ENCODE results near the gene EVA1A. TPM values are rescaled to one million over a fixed set of nuclear protein-coding genes. Genes with fewer than 3 reads are reported as not detected.

Gene EVA1A
- total RNA-seq, 5 donors from 2014 or later (not counting 1 experiment from before 2014, with no cell fraction given): 0.62 TPM; not detected in 4

DNA sequence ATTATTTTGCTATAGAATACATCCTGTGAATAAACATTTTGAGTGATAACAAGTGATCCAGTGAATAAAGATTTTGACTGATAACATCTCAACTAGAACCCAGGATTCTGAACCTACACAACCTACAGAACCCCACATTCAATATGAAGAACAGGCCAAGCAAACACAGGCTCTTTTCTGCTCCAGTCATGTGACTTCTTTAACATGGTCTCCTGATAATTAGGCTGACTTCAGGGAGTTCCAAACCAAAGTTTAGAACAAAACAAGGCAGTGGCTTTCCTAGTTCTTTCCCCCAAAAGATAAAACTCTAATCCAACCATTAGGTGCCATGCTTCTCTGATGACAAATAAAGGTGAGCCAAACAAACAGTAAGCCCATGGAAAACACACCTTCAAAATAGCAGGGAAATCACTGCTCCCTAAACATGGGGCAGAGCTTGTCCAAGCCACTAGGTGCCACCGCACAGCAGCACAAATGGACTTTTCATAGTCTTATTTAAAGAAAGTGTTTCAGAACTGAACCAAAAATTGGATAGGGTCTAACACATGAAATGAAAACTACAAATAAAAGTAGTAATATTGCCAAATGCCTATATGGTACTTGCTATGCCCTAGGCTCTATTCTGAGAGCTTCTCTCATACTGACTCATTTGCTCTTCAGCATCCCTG lies 95.3 kb downstream of the EVA1A start:
- H3K4me1 ChIP-seq (ENCODE audit: control insufficient read depth in 1 of 2, extremely low read depth in 1 of 2, insufficient read depth in 2 of 2, low read length in 2 of 2): no peaks in the 10 kb centered on the region
- Mint-ChIP-seq H3K4me1 (no peaks in the 10 kb centered on the region), H3K9me3 (no peaks in the 10 kb centered on the region), H3K27me3 (peaks cover 28 to 30% of the 10 kb centered on the region in 2 donors), H3K36me3 (no peaks in the 10 kb centered on the region), H3K4me3 (no peak overlapping the region), H3K27ac (no peak overlapping the region)
- H3K9me3 ChIP-seq: peaks cover 2% of the 10 kb centered on the region
- WGBS (ENCODE audit: insufficient coverage): no CpG with 5 or more reads among the region's 1 CpG
- no peak overlapping the region for H3K4me3 ChIP-seq (ENCODE audit: control insufficient read depth in 1 of 2, extremely low read depth in 1 of 2, low read length in 1 of 2)
- H3K27me3 ChIP-seq (replicated peaks in 1 of 2; ENCODE audit: control insufficient read depth in 2 of 2, extremely low read depth in 1 of 2, insufficient read depth in 2 of 2, low read length in 1 of 2): no peaks in the 10 kb centered on the region
- H3K36me3 ChIP-seq (ENCODE audit: control insufficient read depth in 2 of 2, extremely low read depth in 1 of 2, insufficient read depth in 1 of 2, low read length in 1 of 2): no peaks in the 10 kb centered on the region
- CTCF ChIA-PET: no interaction called here
- POLR2A ChIA-PET: no interaction called here
- ATAC-seq (replicated peaks in 1 of 4) (no peak), DNase-seq (no peak)
- no peak overlapping the region for H3K27ac ChIP-seq (ENCODE audit: low read length)

DNA sequence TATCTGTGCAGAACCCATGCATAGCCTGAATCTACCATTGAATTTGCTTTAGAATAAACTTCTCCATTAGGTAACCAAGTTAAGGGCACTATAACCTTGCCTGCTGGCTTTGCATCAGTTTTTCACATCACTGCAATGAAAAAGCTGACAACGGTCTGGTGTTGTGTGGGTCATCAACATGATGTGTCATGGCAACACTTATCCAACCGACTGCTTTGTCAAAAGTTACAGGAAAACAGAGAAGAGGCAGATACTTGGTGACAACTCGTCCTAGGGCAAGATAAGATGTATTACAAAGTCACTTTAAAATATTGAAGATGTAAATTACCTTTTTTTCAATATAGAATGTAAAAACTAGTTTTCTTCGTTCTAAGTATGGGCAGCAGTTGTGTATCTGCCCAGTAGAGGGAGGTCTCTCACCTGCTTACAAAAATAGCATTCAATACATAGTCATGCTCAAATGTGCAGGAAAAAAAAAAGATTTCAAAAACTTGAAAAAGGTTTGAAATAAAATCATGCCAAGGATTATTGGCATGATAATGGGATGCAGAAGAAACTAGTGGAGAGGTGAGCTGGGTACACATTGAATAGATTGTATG lies 96.3 kb downstream of the EVA1A start:
- ChIA-PET POLR2A (no interaction called here), CTCF (no interaction called here)
- Mint-ChIP-seq H3K9me3 (no peaks in the 10 kb centered on the region), H3K36me3 (no peaks in the 10 kb centered on the region), H3K4me3 (no peak overlapping the region), H3K27ac (no peak overlapping the region), H3K4me1 (no peaks in the 10 kb centered on the region), H3K27me3 (peaks cover 33 to 38% of the 10 kb centered on the region in 2 donors)
- WGBS (ENCODE audit: insufficient coverage): no CpG with 5 or more reads among the region's 4 CpGs
- no peaks in the 10 kb centered on the region for H3K36me3 ChIP-seq (ENCODE audit: control insufficient read depth in 2 of 2, extremely low read depth in 1 of 2, insufficient read depth in 1 of 2, low read length in 1 of 2)
- no peak overlapping the region for H3K27ac ChIP-seq (ENCODE audit: low read length)
- no peak overlapping the region for H3K4me3 ChIP-seq (ENCODE audit: control insufficient read depth in 1 of 2, extremely low read depth in 1 of 2, low read length in 1 of 2)
- DNase-seq: no peak
- peaks cover 2% of the 10 kb centered on the region for H3K9me3 ChIP-seq
- no peak for ATAC-seq (replicated peaks in 1 of 4)
- H3K27me3 ChIP-seq (replicated peaks in 1 of 2; ENCODE audit: control insufficient read depth in 2 of 2, extremely low read depth in 1 of 2, insufficient read depth in 2 of 2, low read length in 1 of 2): no peaks in the 10 kb centered on the region
- H3K4me1 ChIP-seq (ENCODE audit: control insufficient read depth in 1 of 2, extremely low read depth in 1 of 2, insufficient read depth in 2 of 2, low read length in 2 of 2): no peaks in the 10 kb centered on the region

DNA sequence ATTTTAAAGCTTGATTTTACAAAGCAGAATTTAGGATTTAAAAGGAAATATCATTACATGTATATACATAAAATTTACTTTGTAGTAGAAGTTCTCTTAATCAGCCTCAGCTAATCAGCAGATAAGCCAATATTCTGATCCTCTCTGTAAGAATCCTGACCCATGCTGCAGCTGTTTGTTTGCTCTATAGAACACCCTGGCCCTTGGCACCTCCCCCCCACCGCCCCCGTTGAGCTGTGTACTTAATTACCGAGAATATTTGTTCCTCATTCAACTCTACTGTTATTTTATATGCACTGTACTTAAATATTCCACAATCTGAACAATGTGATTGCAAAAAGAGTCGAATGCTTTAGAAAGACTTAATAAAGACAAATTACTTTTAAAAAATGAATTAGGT lies 98.0 kb downstream of the EVA1A start:
- H3K27me3 Mint-ChIP-seq: peaks cover 27 to 34% of the 10 kb centered on the region in 2 donors
- CTCF ChIA-PET: interaction anchor here in 1 of 2 donors (0.5 to 0.7 kb wide), 3 partner anchors 10 to 702 kb away, joined by 3 to 4 read pairs (median 4); no protein-coding TSS in a partner anchor

DNA sequence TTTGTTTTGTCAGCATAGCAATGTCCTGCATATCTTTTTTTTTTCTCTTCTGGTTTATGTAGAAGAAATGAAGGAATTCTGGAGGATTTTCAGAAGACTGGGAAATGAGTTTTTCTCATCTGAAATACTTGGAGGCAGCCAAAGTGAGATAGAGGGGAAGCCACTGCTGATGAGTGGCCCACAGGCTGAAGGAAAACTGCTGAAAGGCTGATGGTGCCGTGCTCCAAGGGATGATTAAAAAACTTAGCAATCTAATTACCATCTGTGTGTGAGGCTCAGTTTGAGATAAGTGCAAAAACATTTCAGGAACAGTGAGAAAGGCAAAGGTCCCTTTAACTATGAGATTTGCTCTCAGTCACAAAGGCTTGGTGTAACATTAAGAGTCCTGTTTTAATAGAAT lies 98.5 kb downstream of the EVA1A start:
- WGBS (ENCODE audit: insufficient coverage): no CpG with 5 or more reads among the region's 1 CpG
- Mint-ChIP-seq H3K27me3 (peaks cover 24 to 33% of the 10 kb centered on the region in 2 donors), H3K4me3 (no peak overlapping the region), H3K9me3 (no peaks in the 10 kb centered on the region), H3K27ac (no peak overlapping the region), H3K4me1 (no peaks in the 10 kb centered on the region), H3K36me3 (no peaks in the 10 kb centered on the region)
- ATAC-seq (replicated peaks in 1 of 4) (no peak), DNase-seq (no peak)
- Histone ChIP-seq H3K27ac (ENCODE audit: low read length) (no peak overlapping the region), H3K4me1 (ENCODE audit: control insufficient read depth in 1 of 2, extremely low read depth in 1 of 2, insufficient read depth in 2 of 2, low read length in 2 of 2) (no peaks in the 10 kb centered on the region), H3K9me3 (peaks cover 2% of the 10 kb centered on the region), H3K4me3 (ENCODE audit: control insufficient read depth in 1 of 2, extremely low read depth in 1 of 2, low read length in 1 of 2) (no peak overlapping the region), H3K27me3 (replicated peaks in 1 of 2; ENCODE audit: control insufficient read depth in 2 of 2, extremely low read depth in 1 of 2, insufficient read depth in 2 of 2, low read length in 1 of 2) (no peaks in the 10 kb centered on the region), H3K36me3 (ENCODE audit: control insufficient read depth in 2 of 2, extremely low read depth in 1 of 2, insufficient read depth in 1 of 2, low read length in 1 of 2) (no peaks in the 10 kb centered on the region)
- CTCF ChIA-PET: interaction anchor here in 1 of 2 donors (0.5 kb wide), 1 partner anchor 11 kb away, joined by 3 read pairs; no protein-coding TSS in a partner anchor
- POLR2A ChIA-PET: no interaction called here

More for the DNA sequence above, 98.0 kb downstream of the EVA1A start:
- no peak overlapping the region for H3K4me3 Mint-ChIP-seq
- no peaks in the 10 kb centered on the region for H3K9me3 Mint-ChIP-seq
- Histone ChIP-seq H3K4me3 (ENCODE audit: control insufficient read depth in 1 of 2, extremely low read depth in 1 of 2, low read length in 1 of 2) (no peak overlapping the region), H3K4me1 (ENCODE audit: control insufficient read depth in 1 of 2, extremely low read depth in 1 of 2, insufficient read depth in 2 of 2, low read length in 2 of 2) (no peaks in the 10 kb centered on the region), H3K9me3 (peaks cover 2% of the 10 kb centered on the region), H3K36me3 (ENCODE audit: control insufficient read depth in 2 of 2, extremely low read depth in 1 of 2, insufficient read depth in 1 of 2, low read length in 1 of 2) (no peaks in the 10 kb centered on the region), H3K27me3 (replicated peaks in 1 of 2; ENCODE audit: control insufficient read depth in 2 of 2, extremely low read depth in 1 of 2, insufficient read depth in 2 of 2, low read length in 1 of 2) (no peaks in the 10 kb centered on the region), H3K27ac (ENCODE audit: low read length) (no peak overlapping the region)
- DNase-seq (no peak), ATAC-seq (replicated peaks in 1 of 4) (no peak)
- no peaks in the 10 kb centered on the region for H3K36me3 Mint-ChIP-seq
- no CpG with 5 or more reads among the region's 4 CpGs for WGBS (ENCODE audit: insufficient coverage)
- no peaks in the 10 kb centered on the region for H3K4me1 Mint-ChIP-seq
- POLR2A ChIA-PET: no interaction called here
- no peak overlapping the region for H3K27ac Mint-ChIP-seq

DNA sequence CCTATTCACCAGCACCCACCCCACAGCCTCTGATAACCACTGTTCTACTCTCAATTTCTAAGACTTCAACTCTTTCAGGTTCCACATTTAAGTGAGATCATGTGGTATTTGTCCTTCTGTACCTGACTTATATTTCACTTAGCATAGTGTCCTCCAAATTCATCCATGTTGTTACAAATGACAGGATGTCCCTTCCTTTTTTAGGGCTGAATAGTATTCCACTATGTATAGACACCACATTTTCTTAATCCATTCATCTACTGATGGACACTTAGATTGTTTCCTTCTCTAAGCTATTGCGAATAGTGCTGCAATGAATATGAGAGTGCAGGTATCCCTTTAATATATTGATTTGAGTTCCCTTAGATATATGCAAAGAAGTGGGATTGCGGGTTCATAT lies 100.1 kb downstream of the EVA1A start:
- Mint-ChIP-seq H3K27ac (no peak overlapping the region), H3K36me3 (no peaks in the 10 kb centered on the region), H3K27me3 (peaks cover 21 to 26% of the 10 kb centered on the region in 2 donors), H3K9me3 (no peaks in the 10 kb centered on the region), H3K4me3 (no peak overlapping the region), H3K4me1 (no peaks in the 10 kb centered on the region)
- Histone ChIP-seq H3K4me1 (ENCODE audit: control insufficient read depth in 1 of 2, extremely low read depth in 1 of 2, insufficient read depth in 2 of 2, low read length in 2 of 2) (no peaks in the 10 kb centered on the region), H3K27me3 (replicated peaks in 1 of 2; ENCODE audit: control insufficient read depth in 2 of 2, extremely low read depth in 1 of 2, insufficient read depth in 2 of 2, low read length in 1 of 2) (no peaks in the 10 kb centered on the region), H3K4me3 (ENCODE audit: control insufficient read depth in 1 of 2, extremely low read depth in 1 of 2, low read length in 1 of 2) (no peak overlapping the region), H3K9me3 (peaks cover 2% of the 10 kb centered on the region), H3K36me3 (ENCODE audit: control insufficient read depth in 2 of 2, extremely low read depth in 1 of 2, insufficient read depth in 1 of 2, low read length in 1 of 2) (no peaks in the 10 kb centered on the region), H3K27ac (ENCODE audit: low read length) (no peak overlapping the region)
- POLR2A ChIA-PET: no interaction called here
- no peak for ATAC-seq (replicated peaks in 1 of 4)
- no CpG with 5 or more reads among the region's 2 CpGs for WGBS (ENCODE audit: insufficient coverage)
- DNase-seq: no peak
- CTCF ChIA-PET: no interaction called here

DNA sequence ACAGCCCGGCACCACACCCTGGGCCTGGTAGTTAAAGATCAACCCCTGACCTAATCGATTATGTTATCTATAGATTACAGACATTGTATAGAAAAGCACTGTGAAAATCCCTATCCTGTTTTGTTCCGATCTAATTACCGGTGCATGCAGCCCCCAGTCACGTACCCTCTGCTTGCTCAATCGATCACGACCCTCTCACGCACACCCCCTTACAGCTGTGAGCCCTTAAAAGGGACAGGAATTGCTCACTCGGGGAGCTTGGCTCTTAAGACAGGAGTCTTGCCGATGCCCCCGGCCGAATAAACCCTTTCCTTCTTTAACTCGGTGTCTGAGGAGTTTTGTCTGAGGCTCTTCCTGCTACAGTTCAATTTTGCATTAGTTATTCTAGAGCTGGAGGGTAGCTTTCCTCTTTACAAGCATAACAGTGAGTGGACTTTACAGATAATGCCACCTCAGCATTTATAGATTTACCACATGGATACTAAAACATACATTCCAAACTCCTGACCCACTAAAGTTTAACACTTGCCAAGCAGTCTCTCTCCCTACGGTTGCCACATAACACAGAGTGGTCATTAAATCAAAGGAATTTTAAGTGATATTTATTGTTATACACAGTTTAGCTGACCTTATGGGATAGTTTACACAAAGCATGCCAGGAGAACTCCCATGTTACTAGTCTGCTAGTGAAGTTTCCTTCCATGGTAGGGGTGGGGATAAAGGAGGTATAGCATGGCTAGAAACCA lies 101.0 kb downstream of the EVA1A start:
- WGBS (ENCODE audit: insufficient coverage): 94% methylated on average over 6 of the region's 14 CpGs
- ATAC-seq (replicated peaks in 1 of 4) (no peak), DNase-seq (no peak)
- Mint-ChIP-seq H3K9me3 (no peaks in the 10 kb centered on the region), H3K27me3 (peaks cover 21 to 26% of the 10 kb centered on the region in 2 donors), H3K4me1 (no peaks in the 10 kb centered on the region), H3K36me3 (no peaks in the 10 kb centered on the region), H3K27ac (no peak overlapping the region), H3K4me3 (no peak overlapping the region)
- H3K27me3 ChIP-seq (replicated peaks in 1 of 2; ENCODE audit: control insufficient read depth in 2 of 2, extremely low read depth in 1 of 2, insufficient read depth in 2 of 2, low read length in 1 of 2): no peaks in the 10 kb centered on the region
- no peak overlapping the region for H3K4me3 ChIP-seq (ENCODE audit: control insufficient read depth in 1 of 2, extremely low read depth in 1 of 2, low read length in 1 of 2)
- ChIA-PET CTCF (interaction anchor here (0.6 to 0.7 kb wide), 2 partner anchors 31 to 130 kb away, joined by 3 read pairs; no protein-coding TSS in a partner anchor), POLR2A (no interaction called here)
- no peak overlapping the region for H3K27ac ChIP-seq (ENCODE audit: low read length)
- H3K4me1 ChIP-seq (ENCODE audit: control insufficient read depth in 1 of 2, extremely low read depth in 1 of 2, insufficient read depth in 2 of 2, low read length in 2 of 2): no peaks in the 10 kb centered on the region
- no peaks in the 10 kb centered on the region for H3K36me3 ChIP-seq (ENCODE audit: control insufficient read depth in 2 of 2, extremely low read depth in 1 of 2, insufficient read depth in 1 of 2, low read length in 1 of 2)
- H3K9me3 ChIP-seq: peaks cover 2% of the 10 kb centered on the region

All from T-cell (primary cell).